Measurements from ENCODE around the gene ELMO1. TPM values are rescaled to one million over a fixed set of nuclear protein-coding genes. Genes with fewer than 3 reads are reported as not detected.
A peak's percentile ranks its signal among the peaks of the same experiment; 100 is the strongest.

Gene ELMO1
- total RNA-seq, 2 donors from 2014 or later, result 10.9 to 56.0 TPM

DNA sequence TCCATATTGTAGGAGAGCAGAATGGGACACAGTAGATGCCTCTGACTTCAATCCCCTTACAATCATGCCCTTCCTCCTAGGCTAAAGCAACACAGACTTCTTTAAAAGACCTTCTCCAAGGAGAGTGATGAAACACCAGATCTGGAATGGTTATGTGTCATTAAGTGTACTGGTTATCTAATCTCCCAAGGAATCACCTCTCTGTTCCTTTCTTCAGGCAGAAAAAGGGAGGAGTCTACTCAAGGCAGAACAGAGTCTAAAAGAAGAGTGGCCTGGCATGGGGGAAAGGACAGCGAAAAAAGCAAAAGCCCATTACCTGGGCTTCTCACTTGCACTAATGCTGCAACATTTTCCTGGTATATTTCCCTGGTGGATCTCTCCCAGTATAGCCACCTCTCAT is 2.9 kb downstream of the ELMO1 start:
- TF ChIP-seq POLR2A (IDR thresholded peaks at IDR 0.05), result no peak
- TF ChIP-seq, protein P1, sequence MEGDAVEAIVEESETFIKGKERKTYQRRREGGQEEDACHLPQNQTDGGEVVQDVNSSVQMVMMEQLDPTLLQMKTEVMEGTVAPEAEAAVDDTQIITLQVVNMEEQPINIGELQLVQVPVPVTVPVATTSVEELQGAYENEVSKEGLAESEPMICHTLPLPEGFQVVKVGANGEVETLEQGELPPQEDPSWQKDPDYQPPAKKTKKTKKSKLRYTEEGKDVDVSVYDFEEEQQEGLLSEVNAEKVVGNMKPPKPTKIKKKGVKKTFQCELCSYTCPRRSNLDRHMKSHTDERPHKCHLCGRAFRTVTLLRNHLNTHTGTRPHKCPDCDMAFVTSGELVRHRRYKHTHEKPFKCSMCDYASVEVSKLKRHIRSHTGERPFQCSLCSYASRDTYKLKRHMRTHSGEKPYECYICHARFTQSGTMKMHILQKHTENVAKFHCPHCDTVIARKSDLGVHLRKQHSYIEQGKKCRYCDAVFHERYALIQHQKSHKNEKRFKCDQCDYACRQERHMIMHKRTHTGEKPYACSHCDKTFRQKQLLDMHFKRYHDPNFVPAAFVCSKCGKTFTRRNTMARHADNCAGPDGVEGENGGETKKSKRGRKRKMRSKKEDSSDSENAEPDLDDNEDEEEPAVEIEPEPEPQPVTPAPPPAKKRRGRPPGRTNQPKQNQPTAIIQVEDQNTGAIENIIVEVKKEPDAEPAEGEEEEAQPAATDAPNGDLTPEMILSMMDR (IDR thresholded peaks at IDR 0.05), result no peak
- 94 to 100% methylated on average over 1 of the region's 1 CpG for WGBS, 2 donors
- H3K27me3 ChIP-seq, result peaks cover 0 to 8% of the 10 kb centered on the region in 2 donors
- no peaks in the 10 kb centered on the region for H3K9me3 ChIP-seq
- ATAC-seq, result no peak
- H3K4me1 ChIP-seq, result peaks cover 19% of the 10 kb centered on the region
- no peak overlapping the region for H3K4me3 ChIP-seq
- no peak overlapping the region for H3K27ac ChIP-seq
- intact Hi-C loops (cut with DNase I), result no loop called here
- no peak for DNase-seq
- no peaks in the 10 kb centered on the region for H3K36me3 ChIP-seq (replicated peaks in 1 of 2; ENCODE audit: insufficient read depth in 1 of 2, low read depth in 2 of 2)

DNA sequence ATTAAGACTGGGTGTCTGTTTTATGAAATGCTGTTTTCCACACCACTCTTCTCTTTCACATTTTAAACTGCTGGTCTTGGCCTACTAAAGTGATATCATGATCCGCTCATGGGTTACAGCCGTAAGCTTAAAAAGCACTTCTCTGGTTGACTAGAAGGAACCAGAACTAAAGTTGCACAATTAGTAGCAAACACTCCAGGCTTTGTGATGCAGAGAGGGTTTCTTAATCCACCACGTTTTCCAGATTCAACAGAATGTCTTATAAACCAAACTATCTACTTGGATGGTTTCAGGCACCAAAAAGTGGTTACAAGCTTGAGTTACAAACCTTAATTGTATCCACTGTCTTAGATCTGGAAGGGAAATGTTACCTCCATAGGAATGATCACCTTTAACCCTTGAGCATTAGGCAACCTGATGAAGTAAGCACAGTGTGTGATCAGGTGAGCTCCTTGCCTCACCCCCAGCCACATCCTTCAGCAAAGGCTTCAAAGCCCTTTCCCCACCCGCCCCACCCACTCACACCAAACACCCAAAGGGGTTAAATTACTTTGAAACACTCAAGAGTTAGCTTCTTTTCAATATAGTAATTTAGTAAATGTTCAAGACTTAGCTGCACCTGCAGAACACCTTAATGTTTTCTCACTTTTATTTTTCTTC is 3.5 kb downstream of the ELMO1 start:
- ATAC-seq (no peak), DNase-seq (peak in 1 of 4 donors; percentile 21)
- Histone ChIP-seq H3K4me1 (peaks cover 19% of the 10 kb centered on the region), H3K36me3 (replicated peaks in 1 of 2; ENCODE audit: insufficient read depth in 1 of 2, low read depth in 2 of 2) (no peaks in the 10 kb centered on the region), H3K4me3 (no peak overlapping the region), H3K9me3 (no peaks in the 10 kb centered on the region), H3K27ac (no peak overlapping the region), H3K27me3 (peaks cover 0 to 8% of the 10 kb centered on the region in 2 donors)
- TF ChIP-seq, protein P1 (IDR thresholded peaks at IDR 0.05), result no peak
- no peak for TF ChIP-seq POLR2A (IDR thresholded peaks at IDR 0.05)
- intact Hi-C loops (cut with DNase I), result no loop called here
- WGBS, 2 donors, result 64 to 82% methylated on average over 4 of the region's 4 CpGs

DNA sequence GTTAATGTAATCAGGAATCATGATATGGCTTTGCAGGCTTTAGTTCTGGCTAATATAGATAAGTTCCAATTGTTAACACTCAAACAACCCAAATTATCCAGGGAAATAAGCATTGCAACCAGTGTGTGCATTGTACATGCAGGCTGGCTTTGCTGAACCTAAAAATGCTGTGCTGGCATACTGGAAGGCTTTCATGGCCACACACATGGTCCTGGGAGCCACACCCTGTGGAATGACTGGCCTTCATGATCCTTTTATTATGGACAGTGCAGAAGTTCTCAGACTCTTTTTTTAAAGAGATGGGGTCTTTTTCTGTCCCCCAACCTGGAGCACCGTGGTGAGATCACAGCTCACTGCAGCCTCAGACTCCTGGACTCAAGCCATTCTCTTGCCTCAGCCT is 5.0 kb downstream of the ELMO1 start:
- Histone ChIP-seq H3K27ac (no peak overlapping the region), H3K4me1 (peaks cover 15% of the 10 kb centered on the region), H3K4me3 (no peak overlapping the region), H3K27me3 (peaks cover 0 to 8% of the 10 kb centered on the region in 2 donors), H3K9me3 (no peaks in the 10 kb centered on the region), H3K36me3 (replicated peaks in 1 of 2; ENCODE audit: insufficient read depth in 1 of 2, low read depth in 2 of 2) (no peaks in the 10 kb centered on the region)
- WGBS, 2 donors, result 69 to 74% methylated on average over 1 of the region's 1 CpG
- TF ChIP-seq, protein P1 (IDR thresholded peaks at IDR 0.05), result no peak
- TF ChIP-seq POLR2A (IDR thresholded peaks at IDR 0.05), result no peak
- ATAC-seq (no peak), DNase-seq (no peak)
- intact Hi-C loops (cut with DNase I), result no loop called here

DNA sequence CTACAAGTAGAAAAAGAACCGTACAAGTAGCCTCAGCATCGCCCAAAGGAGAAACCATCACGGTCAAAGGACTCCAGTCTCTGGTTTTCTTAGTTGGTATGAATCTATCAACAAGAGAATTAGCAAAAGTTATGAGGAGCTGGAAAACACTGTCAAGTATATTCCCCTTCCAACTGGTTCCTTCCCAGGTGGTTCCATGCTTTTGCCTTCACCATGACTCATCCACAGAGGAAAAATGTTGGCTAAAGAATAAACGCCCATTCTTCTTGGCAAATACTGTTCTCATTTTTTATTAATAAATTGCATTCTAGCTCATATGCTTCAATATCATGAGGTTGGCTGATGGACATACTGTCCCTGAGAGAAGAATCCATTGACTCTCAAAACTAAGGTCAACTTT is 6.4 kb downstream of the ELMO1 start:
- TF ChIP-seq, protein P1 (IDR thresholded peaks at IDR 0.05), result no peak
- no peak for TF ChIP-seq POLR2A (IDR thresholded peaks at IDR 0.05)
- Histone ChIP-seq H3K4me3 (no peak overlapping the region), H3K9me3 (no peaks in the 10 kb centered on the region), H3K27me3 (peaks cover 0 to 7% of the 10 kb centered on the region in 2 donors), H3K36me3 (replicated peaks in 1 of 2; ENCODE audit: insufficient read depth in 1 of 2, low read depth in 2 of 2) (no peaks in the 10 kb centered on the region), H3K4me1 (peaks cover 3% of the 10 kb centered on the region), H3K27ac (no peak overlapping the region)
- intact Hi-C loops (cut with DNase I), result no loop called here
- ATAC-seq, result no peak
- WGBS, 2 donors, result 83% methylated on average over 4 of the region's 4 CpGs
- DNase-seq, result no peak

DNA sequence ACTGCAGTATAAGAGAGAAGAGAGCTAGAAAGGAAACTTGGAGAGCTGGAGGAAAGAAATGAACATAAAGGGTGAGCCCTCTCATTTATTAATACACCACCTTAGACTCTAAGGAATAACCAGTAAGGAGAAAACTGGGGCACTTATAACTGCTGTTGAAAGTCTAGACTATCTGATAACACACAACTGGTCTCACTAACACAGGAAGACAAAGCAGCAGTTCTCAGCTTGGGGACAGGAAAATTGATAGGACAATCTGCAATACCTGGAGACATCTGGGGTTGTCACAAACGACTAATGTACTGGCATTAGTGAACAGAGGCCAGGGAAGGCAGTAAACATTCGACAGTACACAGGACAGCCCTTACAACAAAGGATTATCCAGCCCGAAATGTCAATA is 6.8 kb downstream of the ELMO1 start:
- 40 to 52% methylated on average over 3 of the region's 3 CpGs for WGBS, 2 donors
- Histone ChIP-seq H3K4me1 (no peaks in the 10 kb centered on the region), H3K9me3 (no peaks in the 10 kb centered on the region)

More for the DNA sequence above, 6.8 kb downstream of the ELMO1 start:
- peaks cover 0 to 3% of the 10 kb centered on the region in 2 donors for H3K27me3 ChIP-seq
- ATAC-seq (no peak), DNase-seq (no peak)
- H3K4me3 ChIP-seq, result no peak overlapping the region
- no peak for TF ChIP-seq POLR2A (IDR thresholded peaks at IDR 0.05)
- intact Hi-C loops (cut with DNase I), result no loop called here
- no peak overlapping the region for H3K27ac ChIP-seq
- H3K36me3 ChIP-seq (replicated peaks in 1 of 2; ENCODE audit: insufficient read depth in 1 of 2, low read depth in 2 of 2), result no peaks in the 10 kb centered on the region

Data from body of pancreas (tissue), 4 donors.